H1 (cell line): Measurements from ENCODE around the gene SDC4. TPM values are rescaled to one million over a fixed set of nuclear protein-coding genes. Genes with fewer than 3 reads are reported as not detected.

Experiments used
- CTCF ChIA-PET: fragments of 300-600 bp; sonication (Branson Sonifier 250); formaldehyde crosslinking; loops from one replicate; lab custom pipeline; 2021; ENCODE audit not compliant: partially characterized antibody; lab: Charles Lee
- POLR2A ChIA-PET: fragments of 300-600 bp; sonication (Branson Sonifier 250); formaldehyde crosslinking; loops from one replicate; lab custom pipeline; 2021; ENCODE audit warnings: inconsistent platforms; ENCODE audit not compliant: partially characterized antibody; lab: Charles Lee
- DNase-seq, 2 experiments: peaks; one replicate each; pipeline versions ENCODE4 v3.0.0 to v3.0.0-alpha.2; 2010 to 2022; ENCODE audit warnings: low spot score in 2 of 2, low read depth in 1 of 2, mixed read lengths in 1 of 2
- FAIRE-seq: peaks from 2 replicates; lab custom pipeline; 2011; peaks lifted over from hg19 to GRCh38; lab: Jason Lieb, UNC
- H2AFZ ChIP-seq: 2 replicates; pipeline ENCODE4 v1.8.1; 2012; ENCODE audit warnings: low read length, inconsistent platforms
- H2AK5ac ChIP-seq: 2 replicates; pipeline ENCODE4 v1.6.1; 2013; ENCODE audit warnings: low read depth, low read length
- H2BK120ac ChIP-seq: replicated peaks from 2 replicates; pipeline ENCODE3; 2013; ENCODE audit warnings: low read depth, low read length, inconsistent platforms
- H2BK12ac ChIP-seq: 2 replicates; pipeline ENCODE4 v1.6.1; 2013; ENCODE audit warnings: low read depth, low read length
- H2BK15ac ChIP-seq: 2 replicates; pipeline ENCODE4 v1.6.1; 2013; ENCODE audit warnings: low read length
- H2BK20ac ChIP-seq: 2 replicates; pipeline ENCODE4 v1.6.1; 2013; ENCODE audit warnings: low read length
- H2BK5ac ChIP-seq: 2 replicates; pipeline ENCODE4 v1.6.1; 2013; ENCODE audit warnings: low read depth, low read length
- H3K14ac ChIP-seq: 2 replicates; pipeline ENCODE4 v1.6.1; 2013; ENCODE audit warnings: inconsistent platforms; ENCODE audit not compliant: insufficient read length
- H3K18ac ChIP-seq: 2 replicates; pipeline ENCODE4 v1.6.1; 2013; ENCODE audit warnings: low read length; ENCODE audit errors: extremely low read depth
- H3K23ac ChIP-seq: 2 replicates; pipeline ENCODE4 v1.6.1; 2013; ENCODE audit warnings: inconsistent platforms; ENCODE audit not compliant: insufficient read length
- H3K23me2 ChIP-seq: 2 replicates; pipeline ENCODE4 v1.6.1; 2013; ENCODE audit warnings: low read depth, low read length
- H3K27ac ChIP-seq: 2 replicates; pipeline ENCODE4 v1.6.1; 2011; ENCODE audit warnings: low read depth, low read length, inconsistent platforms
- H3K27me3 ChIP-seq, 4 experiments: replicated peaks in 1 of 4; 1 replicate in 1 of 4; 2 replicates in 3 of 4; pipeline versions ENCODE4 v1.6.1 to v1.8.1; 2011 to 2013; ENCODE audit warnings: low read length in 3 of 4, mild to moderate bottlenecking in 3 of 4, inconsistent platforms in 2 of 4, mixed read lengths in 2 of 4, moderate library complexity in 1 of 4; ENCODE audit not compliant: control insufficient read depth in 3 of 4, insufficient read depth in 3 of 4; ENCODE audit errors: extremely low read depth in 1 of 4
- H3K36me3 ChIP-seq, 4 experiments: 2 replicates each; pipeline versions ENCODE4 v1.6.1 to v1.8.1; 2011 to 2013; ENCODE audit warnings: mild to moderate bottlenecking in 4 of 4, low read length in 3 of 4, moderate library complexity in 2 of 4, control low read depth in 1 of 4, inconsistent platforms in 1 of 4; ENCODE audit not compliant: insufficient read depth in 4 of 4, control insufficient read depth in 2 of 4
- H3K4ac ChIP-seq: replicated peaks from 2 replicates; pipeline ENCODE3; 2013; ENCODE audit warnings: low read length, low read depth, mixed read lengths, inconsistent platforms; ENCODE audit not compliant: insufficient read length
- H3K4me1 ChIP-seq, 4 experiments: replicated peaks in 1 of 4; 1 replicate in 1 of 4; 2 replicates in 3 of 4; pipeline versions ENCODE4 v1.6.1 to v1.8.1; 2011 to 2013; ENCODE audit warnings: low read length in 3 of 4, inconsistent platforms in 2 of 4, mixed read lengths in 1 of 4; ENCODE audit not compliant: insufficient read depth in 4 of 4, control insufficient read depth in 3 of 4
- H3K4me2 ChIP-seq, 2 experiments: 2 replicates each; pipeline versions ENCODE4 v1.6.1 to v1.8.1; 2011 to 2013; ENCODE audit warnings: low read depth in 2 of 2, low read length in 2 of 2, control low read depth in 1 of 2, inconsistent platforms in 1 of 2, mild to moderate bottlenecking in 1 of 2; ENCODE audit not compliant: insufficient read depth in 1 of 2
- H3K4me3 ChIP-seq, 4 experiments: fragments of 200-600, 300-600 bp in 1 of 4; sonication (generic), shearing (Covaris generic), sonication (Bioruptor Twin) in 1 of 4; 2 replicates each; pipeline versions ENCODE4 v1.5.1 to v1.8.1; 2011 to 2016; ENCODE audit warnings: low read length in 4 of 4, low read depth in 3 of 4, control low read depth in 2 of 4, inconsistent platforms in 2 of 4, mild to moderate bottlenecking in 2 of 4, mixed read lengths in 1 of 4, moderate library complexity in 1 of 4; ENCODE audit not compliant: insufficient read depth in 2 of 4; ENCODE audit errors: extremely low read depth in 1 of 4
- H3K56ac ChIP-seq: replicated peaks from 2 replicates; pipeline ENCODE3; 2013; ENCODE audit warnings: low read depth, mild to moderate bottlenecking, mixed read lengths, low read length, inconsistent platforms; ENCODE audit not compliant: insufficient read length
- H3K79me1 ChIP-seq: 2 replicates; pipeline ENCODE4 v1.6.1; 2013; ENCODE audit warnings: low read depth, low read length, control low read depth
- H3K79me2 ChIP-seq, 2 experiments: 2 replicates each; pipeline versions ENCODE4 v1.6.1 to v1.8.1; 2012 to 2013; ENCODE audit warnings: low read length in 2 of 2, mild to moderate bottlenecking in 2 of 2, inconsistent platforms in 1 of 2; ENCODE audit not compliant: insufficient read depth in 2 of 2, control insufficient read depth in 1 of 2
- H3K9ac ChIP-seq, 4 experiments: replicated peaks in 1 of 4; 1 replicate in 1 of 4; 2 replicates in 3 of 4; pipeline versions ENCODE4 v1.6.1 to v1.8.1; 2011 to 2013; ENCODE audit warnings: low read depth in 3 of 4, low read length in 3 of 4, control low read depth in 2 of 4, mild to moderate bottlenecking in 2 of 4, moderate library complexity in 2 of 4, inconsistent platforms in 1 of 4; ENCODE audit errors: extremely low read depth in 1 of 4
- H3K9me3 ChIP-seq, 2 experiments: 2 replicates each; pipeline versions ENCODE4 v1.6.1 to v1.8.1; 2012 to 2013; ENCODE audit warnings: mild to moderate bottlenecking in 2 of 2, moderate library complexity in 2 of 2, control low read depth in 1 of 2, inconsistent platforms in 1 of 2, low read depth in 1 of 2, low read length in 1 of 2, mixed read lengths in 1 of 2; ENCODE audit not compliant: insufficient read depth in 2 of 2
- H4K20me1 ChIP-seq, 2 experiments: replicated peaks in 1 of 2; 2 replicates each; pipeline versions ENCODE3 to v1.8.1; 2011 to 2013; ENCODE audit warnings: inconsistent platforms in 2 of 2, low read length in 2 of 2, mild to moderate bottlenecking in 1 of 2; ENCODE audit not compliant: insufficient read depth in 2 of 2, control insufficient read depth in 1 of 2
- H4K5ac ChIP-seq: 2 replicates; pipeline ENCODE4 v1.6.1; 2013; ENCODE audit warnings: low read length, low read depth, mixed read lengths, inconsistent platforms; ENCODE audit not compliant: insufficient read length
- H4K8ac ChIP-seq: 2 replicates; pipeline ENCODE4 v1.8.0; 2013; ENCODE audit warnings: mild to moderate bottlenecking, moderate library complexity, low read length, inconsistent platforms; ENCODE audit not compliant: insufficient read depth; ENCODE audit errors: extremely low read depth
- H4K91ac ChIP-seq: replicated peaks from 2 replicates; pipeline ENCODE3; 2013; ENCODE audit warnings: low read length, mixed read lengths, inconsistent platforms; ENCODE audit not compliant: insufficient read length
- BACH1 ChIP-seq: IDR thresholded peaks from 2 replicates; pipeline ENCODE4 v1.6.1; 2012; ENCODE audit warnings: low read length, improper control_type of control experiment
- CHD2 ChIP-seq: IDR thresholded peaks from 2 replicates; pipeline ENCODE4 v1.6.1; 2012; ENCODE audit warnings: low read length, improper control_type of control experiment
- E2F6 ChIP-seq: IDR thresholded peaks from 2 replicates; pipeline ENCODE4 v1.6.1; 2012; ENCODE audit warnings: inconsistent platforms
- EGR1 ChIP-seq: IDR thresholded peaks from 2 replicates; pipeline ENCODE4 v1.6.1; 2011; ENCODE audit warnings: low read depth, low read length, borderline replicate concordance
- HDAC6 ChIP-seq: IDR thresholded peaks from one replicate; pipeline ENCODE4 v1.7.1; 2012; ENCODE audit warnings: low read depth, mild to moderate bottlenecking, inconsistent platforms, low read length, moderate library complexity
- JUN ChIP-seq: IDR thresholded peaks from 2 replicates; pipeline ENCODE4 v1.6.1; 2011; ENCODE audit warnings: low read depth, mild to moderate bottlenecking, improper control_type of control experiment, low read length
- KDM5A ChIP-seq: fragments of 200-600 bp; IDR thresholded peaks from 2 replicates; pipeline ENCODE4 v1.7.1; 2012; ENCODE audit warnings: mild to moderate bottlenecking, low read length, inconsistent platforms, mixed read lengths
- POLR2A ChIP-seq, 2 experiments: IDR thresholded peaks; 1 replicate in 1 of 2; 2 replicates in 1 of 2; pipeline ENCODE4 v1.6.1; 2011; ENCODE audit warnings: low read depth in 2 of 2, low read length in 2 of 2, mild to moderate bottlenecking in 2 of 2; ENCODE audit errors: control extremely low read depth in 1 of 2
- POU5F1 ChIP-seq: IDR thresholded peaks from 2 replicates; pipeline ENCODE4 v1.6.1; 2011; ENCODE audit warnings: low read depth, mild to moderate bottlenecking, low read length, moderate library complexity
- RAD21 ChIP-seq, 2 experiments: IDR thresholded peaks in 1 of 2; conservative IDR thresholded peaks in 1 of 2; 2 replicates each; pipeline ENCODE4 v1.6.1; 2011; ENCODE audit warnings: low read depth in 2 of 2, low read length in 2 of 2, improper control_type of control experiment in 1 of 2, inconsistent platforms in 1 of 2, mild to moderate bottlenecking in 1 of 2, moderate library complexity in 1 of 2
- SAP30 ChIP-seq: fragments of 300-600 bp; sonication (generic); IDR thresholded peaks from 2 replicates; pipeline ENCODE4 v1.7.1; 2012; ENCODE audit warnings: low read length, moderate library complexity, mild to moderate bottlenecking, inconsistent platforms; ENCODE audit not compliant: insufficient read depth, insufficient replicate concordance
- WGBS, 2 experiments: shearing (Covaris generic) in 1 of 2; methylation state at CpG; one replicate each; pipeline versions ENCODE4 v1.1.6 to v1.1.7; 2013 to 2015; ENCODE audit warnings: low lambda C conversion rate in 2 of 2, mixed read lengths in 2 of 2, inconsistent platforms in 1 of 2, low coverage in 1 of 2, missing lambda C conversion rate in 1 of 2; ENCODE audit not compliant: insufficient replicate concordance in 2 of 2, insufficient coverage in 1 of 2, insufficient read length in 1 of 2; ENCODE audit errors: extremely low coverage in 1 of 2, missing lambda C conversion rate in 1 of 2; 5-methylcytosine and 5-hydroxymethylcytosine counted together
- polyA plus RNA-seq, 7 experiments: library from polyadenylated mRNA; depleted of rRNA in 3 of 7; stranded (reverse) in 5 of 7; unstranded in 2 of 7; fragments of >200 nt in 5 of 7; fragments of 200-250 nt in 2 of 7; gene quantifications; 1 replicate in 5 of 7; 2 replicates in 1 of 7; 4 replicates in 1 of 7; pipeline versions ENCODE4 v1.2.1 to v1.2.3, GENCODE V29; 2011 to 2013; ENCODE audit warnings: missing spikeins in 2 of 7, mixed read lengths in 2 of 7
- total RNA-seq: library from RNA; stranded (reverse); fragmentation: NEBNext Ultra II Directional; extraction: Animal tissue kit (Norgen Biotek cat#: 25700); gene quantifications from 2 replicates; pipeline ENCODE4 v1.2.1, GENCODE V29; 2021

Gene SDC4
- total and polyA plus RNA-seq, 2 of the 8 experiments (the other 6 are each of a cell fraction or from before 2014, with no cell fraction given): 34.6 to 60.2 TPM

GRCh38 chr20:45336530-45337366 lies 11.5 kb downstream of the SDC4 start:
- DNase-seq (no peak), FAIRE-seq (no peak)
- no peaks in the 10 kb centered on the region for H3K9me3 ChIP-seq
- peaks cover 11 to 38% (median 23%) of the 10 kb centered on the region in 4 experiments for H3K4me1 ChIP-seq
- H2BK15ac ChIP-seq: 0 out of 2 replicates have a peak overlapping the region, but pooled peaks have one; percentile 46
- no peak overlapping the region for H3K18ac ChIP-seq
- 0 out of 2 replicates have a peak overlapping the region, but pooled peaks have one; percentile 65 for H2AK5ac ChIP-seq
- 92% methylated on average over 11 of the region's 11 CpGs; no CpG with 5 or more reads in 1 of the 2 experiments for WGBS, 2 experiments
- peaks cover 0 to 2% of the 10 kb centered on the region in 2 experiments for H4K20me1 ChIP-seq
- H3K14ac ChIP-seq: no peak overlapping the region
- H2BK5ac ChIP-seq: peak overlapping the region; percentile 56
- H3K27me3 ChIP-seq: no peaks in the 10 kb centered on the region
- ChIA-PET POLR2A (interaction anchor here (0.9 to 8.1 kb wide), 13 partner anchors 10 to 91 kb away, joined by 3 to 60 read pairs (median 4); partner anchors contain the start of gene SDC4), CTCF (interaction anchor here (0.7 to 5.0 kb wide), 17 partner anchors 7 to 434 kb away, joined by 3 to 44 read pairs (median 4); partner anchors contain the start of genes SDC4, SYS1 and TP53TG5)
- H3K9ac ChIP-seq: no peak overlapping the region
- no peak overlapping the region for H4K8ac ChIP-seq
- H2AFZ ChIP-seq: no peak overlapping the region
- H3K4me2 ChIP-seq: no peak overlapping the region
- peak overlapping the region; percentile 80; the same call in 1 of the 2 replicates for H2BK20ac ChIP-seq
- H3K56ac ChIP-seq: no peak overlapping the region
- no peak overlapping the region for H4K5ac ChIP-seq
- H3K4ac ChIP-seq: no peak overlapping the region
- peak overlapping the region; percentile 59; the same call in 1 of the 2 replicates for H3K27ac ChIP-seq
- peak overlapping the region; percentile 50; the same call in 1 of the 2 replicates for H2BK12ac ChIP-seq
- peaks cover 0 to 63% of the 10 kb centered on the region in 2 experiments; a peak in 3 of 4 replicates for H3K79me2 ChIP-seq
- H3K23ac ChIP-seq: no peak overlapping the region
- peaks cover 19% of the 10 kb centered on the region for H3K79me1 ChIP-seq
- no peak overlapping the region for H2BK120ac ChIP-seq
- H3K4me3 ChIP-seq: no peak overlapping the region
- no peak overlapping the region for H4K91ac ChIP-seq
- peaks cover 0 to 12% (median 4%) of the 10 kb centered on the region in 4 experiments; a peak in 5 of 8 replicates for H3K36me3 ChIP-seq
- H3K23me2 ChIP-seq: no peaks in the 10 kb centered on the region
- no peak for TF ChIP-seq RAD21 (IDR thresholded peaks at IDR 0.05 in 1 of 2, conservative IDR thresholded peaks at IDR 0.05 in 1 of 2; ENCODE audit: low read depth in 2 of 2, low read length in 2 of 2)
- no peak for TF ChIP-seq BACH1
- TF ChIP-seq JUN: no peak
- TF ChIP-seq POLR2A (IDR thresholded peaks at IDR 0.05; ENCODE audit: control extremely low read depth in 1 of 2, low read depth in 2 of 2, low read length in 2 of 2): no peak
- no peak for TF ChIP-seq E2F6
- TF ChIP-seq KDM5A: no peak
- no peak for TF ChIP-seq CHD2
- no peak for TF ChIP-seq EGR1
- TF ChIP-seq POU5F1: no peak
- TF ChIP-seq HDAC6: no peak
- no peak for TF ChIP-seq SAP30
